OCI-LY7 (cell line): ENCODE results near the gene PTPRJ. TPM values are rescaled to one million over a fixed set of nuclear protein-coding genes. Genes with fewer than 3 reads are reported as not detected.

Experiments used
- BruUV-seq: library from RNA; stranded (reverse); fragments of 400-500 nt; replicated peaks from 2 replicates; lab custom pipeline; 2021; lab: Mats Ljungman, UMichigan
- CTCF ChIA-PET: fragments of 300-600 bp; sonication (Branson Sonifier 250); formaldehyde crosslinking; loops from one replicate; lab custom pipeline; 2022; ENCODE audit warnings: antibody characterized with exemption; ENCODE audit not compliant: unreplicated experiment; lab: Charles Lee
- POLR2A ChIA-PET: fragments of 300-600 bp; sonication (Branson Sonifier 250); formaldehyde crosslinking; loops from one replicate; lab custom pipeline; 2022; ENCODE audit warnings: antibody characterized with exemption; lab: Charles Lee
- DNase-seq: peaks from one replicate; pipeline ENCODE4 v3.0.0-alpha.2; 2015; ENCODE audit warnings: low spot score
- H2AFZ ChIP-seq: fragments of 200-600 bp; sonication (generic), shearing (Covaris generic); 2 replicates; pipeline ENCODE4 v1.6.1; 2014; ENCODE audit warnings: mild to moderate bottlenecking, antibody characterized with exemption, low read length, moderate library complexity
- H3K27ac ChIP-seq: fragments of 200-600 bp; sonication (generic); 2 replicates; pipeline ENCODE4 v1.5.1; 2014; ENCODE audit warnings: mixed run types, low read depth, mild to moderate bottlenecking, moderate library complexity, low read length, inconsistent platforms; ENCODE audit not compliant: poor library complexity, severe bottlenecking
- H3K36me3 ChIP-seq: fragments of 200-600 bp; sonication (generic); 2 replicates; pipeline ENCODE4 v1.6.1; 2014; ENCODE audit warnings: mild to moderate bottlenecking, antibody characterized with exemption, low read length, moderate library complexity, mixed read lengths; ENCODE audit not compliant: insufficient read depth
- H3K4me1 ChIP-seq: fragments of 200-600 bp; sonication (generic); 2 replicates; pipeline ENCODE4 v1.5.1; 2014; ENCODE audit warnings: mild to moderate bottlenecking, low read length; ENCODE audit not compliant: insufficient read depth, poor library complexity, severe bottlenecking
- H3K4me2 ChIP-seq: fragments of 200-600 bp; sonication (generic); 2 replicates; pipeline ENCODE4 v1.6.1; 2014; ENCODE audit warnings: mild to moderate bottlenecking, low read length
- H3K4me3 ChIP-seq: fragments of 200-600 bp; sonication (generic); 2 replicates; pipeline ENCODE4 v1.5.1; 2014; ENCODE audit warnings: mild to moderate bottlenecking, low read depth, low read length; ENCODE audit not compliant: poor library complexity, severe bottlenecking
- H3K79me2 ChIP-seq: fragments of 200-600 bp; sonication (generic); 2 replicates; pipeline ENCODE4 v1.6.1; 2016; ENCODE audit warnings: low read depth, mild to moderate bottlenecking, low read length, moderate library complexity, mixed read lengths; ENCODE audit not compliant: insufficient read depth
- H3K9me2 ChIP-seq: fragments of 200-600 bp; sonication (generic); 2 replicates; pipeline ENCODE4 v1.6.1; 2016; ENCODE audit warnings: mild to moderate bottlenecking, low read length, mixed read lengths; ENCODE audit not compliant: insufficient read depth
- H3K9me3 ChIP-seq: fragments of 200-600 bp; sonication (generic); 2 replicates; pipeline ENCODE4 v1.6.1; 2014; ENCODE audit warnings: mild to moderate bottlenecking, mixed run types, low read length, mixed read lengths
- H4K20me1 ChIP-seq: fragments of 200-600 bp; sonication (generic); 2 replicates; pipeline ENCODE4 v1.6.1; 2014; ENCODE audit warnings: mild to moderate bottlenecking, antibody characterized with exemption, low read length, moderate library complexity, mixed read lengths; ENCODE audit not compliant: insufficient read depth
- CTCF ChIP-seq: fragments of 200-600 bp; sonication (generic); conservative IDR thresholded peaks from 2 replicates; pipeline ENCODE4 v1.5.1; 2014; ENCODE audit warnings: mild to moderate bottlenecking, antibody characterized with exemption, low read length, moderate library complexity, mixed read lengths
- EZH2phosphoT487 ChIP-seq: fragments of 200-600 bp; sonication (generic); IDR thresholded peaks from 2 replicates; pipeline ENCODE4 v1.6.1; 2018; ENCODE audit warnings: low read depth, borderline replicate concordance, mild to moderate bottlenecking, mixed run types, antibody characterized with exemption, low read length, moderate library complexity, mixed read lengths
- intact Hi-C: fragments of 100-400 bp; cut with micrococcal nuclease; formaldehyde crosslinking; loops from one replicate; pipeline ENCODE4 v1.10.0; 2022; ENCODE audit not compliant: unreplicated experiment
- total RNA-seq, 2 experiments: library from RNA; depleted of rRNA in 1 of 2; stranded (reverse); fragments of >200 nt in 1 of 2; shearing (Covaris generic) in 1 of 2; gene quantifications; 2 replicates each; pipeline ENCODE4 v1.2.3, GENCODE V29; 2014 to 2022

Gene PTPRJ
- total RNA-seq, 2 experiments from 2014 or later: 5.4 to 28.3 TPM

GRCh38 chr11:48150213-48150612, 169.9 kb downstream of the PTPRJ start:
- H3K4me3 ChIP-seq: no peak overlapping the region
- no peak for DNase-seq
- H3K79me2 ChIP-seq: no peaks in the 10 kb centered on the region
- H3K4me2 ChIP-seq: no peak overlapping the region
- H3K9me2 ChIP-seq: no peaks in the 10 kb centered on the region
- intact Hi-C loops: no loop called here
- no peak overlapping the region for H2AFZ ChIP-seq
- no peak overlapping the region for H3K27ac ChIP-seq
- TF ChIP-seq CTCF: no peak
- no peak for TF ChIP-seq EZH2phosphoT487
- peaks cover 73% of the 10 kb centered on the region for H3K36me3 ChIP-seq
- H3K9me3 ChIP-seq: peaks cover 25% of the 10 kb centered on the region
- H4K20me1 ChIP-seq: no peaks in the 10 kb centered on the region
- CTCF ChIA-PET: no interaction called here
- POLR2A ChIA-PET: no interaction called here
- no peaks in the 10 kb centered on the region for H3K4me1 ChIP-seq
- no TSS peak for BruUV-seq

GRCh38 chr11:48154151-48154550, 173.8 kb downstream of the PTPRJ start:
- Histone ChIP-seq H3K9me2 (no peaks in the 10 kb centered on the region), H3K27ac (no peak overlapping the region), H3K4me3 (no peak overlapping the region), H2AFZ (no peak overlapping the region), H3K4me2 (no peak overlapping the region), H3K4me1 (no peaks in the 10 kb centered on the region), H4K20me1 (no peaks in the 10 kb centered on the region), H3K79me2 (no peaks in the 10 kb centered on the region), H3K9me3 (peaks cover 25% of the 10 kb centered on the region), H3K36me3 (peaks cover 72% of the 10 kb centered on the region)
- POLR2A ChIA-PET: no interaction called here
- CTCF ChIA-PET: no interaction called here
- BruUV-seq: no TSS peak
- TF ChIP-seq CTCF (no peak), EZH2phosphoT487 (no peak)
- DNase-seq: no peak
- intact Hi-C loops: no loop called here

GRCh38 chr11:48161951-48162884, 181.9 kb downstream of the PTPRJ start:
- Histone ChIP-seq H3K9me2 (no peaks in the 10 kb centered on the region), H3K4me2 (no peak overlapping the region), H3K79me2 (no peaks in the 10 kb centered on the region), H4K20me1 (no peaks in the 10 kb centered on the region), H3K36me3 (peaks cover 51% of the 10 kb centered on the region), H2AFZ (no peak overlapping the region), H3K4me1 (no peaks in the 10 kb centered on the region), H3K27ac (no peak overlapping the region), H3K4me3 (no peak overlapping the region), H3K9me3 (no peaks in the 10 kb centered on the region)
- CTCF ChIA-PET: no interaction called here
- DNase-seq: no peak
- no TSS peak for BruUV-seq
- POLR2A ChIA-PET: interaction anchor here (0.7 to 1.0 kb wide), 2 partner anchors 10 to 662 kb away, joined by 3 to 4 read pairs; no protein-coding TSS in a partner anchor
- no peak for TF ChIP-seq EZH2phosphoT487
- TF ChIP-seq CTCF: no peak
- intact Hi-C loops: no loop called here
